Neural cell (in vitro differentiated cells): Measurements from ENCODE around the gene SLC6A3. TPM values are rescaled to one million over a fixed set of nuclear protein-coding genes. Genes with fewer than 3 reads are reported as not detected.

ENCODE experiments used
- H2AFZ ChIP-seq: fragments of 200-600, 300-800 bp; sonication (generic), shearing (Covaris generic); 2 replicates; pipeline ENCODE4 v1.6.0; 2014; ENCODE audit warnings: low read depth, mild to moderate bottlenecking, antibody characterized with exemption, low read length, moderate library complexity
- H3F3A ChIP-seq: fragments of 200-600 bp; shearing (Covaris generic); 2 replicates; pipeline ENCODE4 v1.6.1; 2016; ENCODE audit warnings: mild to moderate bottlenecking, moderate library complexity, mixed read lengths, antibody characterized with exemption, low read length; ENCODE audit not compliant: insufficient read depth, poor library complexity, severe bottlenecking
- H3K27ac ChIP-seq: fragments of 200-600, 300-800 bp; sonication (generic), shearing (Covaris generic); 2 replicates; pipeline ENCODE4 v1.5.1; 2014; ENCODE audit warnings: mild to moderate bottlenecking, low read length, moderate library complexity
- H3K27me3 ChIP-seq: fragments of 300-800, 200-600 bp; sonication (generic), shearing (Covaris generic); 2 replicates; pipeline ENCODE4 v1.6.0; 2014; ENCODE audit warnings: mild to moderate bottlenecking, low read depth, low read length, moderate library complexity; ENCODE audit not compliant: insufficient read depth
- H3K36me3 ChIP-seq: fragments of 300-800, 200-600 bp; sonication (generic), shearing (Covaris generic); 2 replicates; pipeline ENCODE4 v1.5.1; 2014; ENCODE audit warnings: mild to moderate bottlenecking, antibody characterized with exemption, low read length, moderate library complexity; ENCODE audit not compliant: insufficient read depth
- H3K4me2 ChIP-seq: fragments of 300-800, 200-600 bp; sonication (generic), shearing (Covaris generic); 2 replicates; pipeline ENCODE4 v1.6.0; 2014; ENCODE audit warnings: mild to moderate bottlenecking, low read length
- H3K4me3 ChIP-seq: fragments of 300-800, 200-600 bp; sonication (generic), shearing (Covaris generic); 2 replicates; pipeline ENCODE4 v1.5.1; 2014; ENCODE audit warnings: mild to moderate bottlenecking, low read length, moderate library complexity
- H3K79me2 ChIP-seq: fragments of 200-600 bp; shearing (Covaris generic); replicated peaks from 2 replicates; pipeline ENCODE4 v1.6.0; 2014; ENCODE audit warnings: mild to moderate bottlenecking, low read length, moderate library complexity; ENCODE audit not compliant: insufficient read depth
- H3K9ac ChIP-seq: fragments of 300-800, 200-600 bp; sonication (generic), shearing (Covaris generic); 2 replicates; pipeline ENCODE4 v1.6.1; 2016; ENCODE audit warnings: mild to moderate bottlenecking, low read length, mixed read lengths
- H3K9me2 ChIP-seq: fragments of 200-600 bp; shearing (Covaris generic); 2 replicates; pipeline ENCODE4 v1.6.1; 2016; ENCODE audit warnings: mild to moderate bottlenecking, low read length, mixed read lengths; ENCODE audit not compliant: insufficient read depth
- H3K9me3 ChIP-seq: fragments of 200-600, 300-800 bp; sonication (generic), shearing (Covaris generic); 2 replicates; pipeline ENCODE4 v1.6.1; 2016; ENCODE audit warnings: mild to moderate bottlenecking, mixed run types, low read length, moderate library complexity, mixed read lengths
- H4K20me1 ChIP-seq: fragments of 200-600 bp; shearing (Covaris generic); 2 replicates; pipeline ENCODE4 v1.6.1; 2016; ENCODE audit warnings: mild to moderate bottlenecking, mixed run types; ENCODE audit not compliant: insufficient read depth
- EP300 ChIP-seq: fragments of 450-650 bp; conservative IDR thresholded peaks from 2 replicates; pipeline ENCODE4 v1.6.1; 2014; ENCODE audit warnings: antibody characterized with exemption, mild to moderate bottlenecking, moderate library complexity; ENCODE audit not compliant: poor library complexity, severe bottlenecking
- EZH2 ChIP-seq: fragments of 200-600, 300-800 bp; shearing (Covaris generic), sonication (generic); IDR thresholded peaks from 2 replicates; pipeline ENCODE4 v1.6.1; 2014; ENCODE audit warnings: antibody characterized with exemption, low read length, borderline replicate concordance, mild to moderate bottlenecking; ENCODE audit not compliant: insufficient read depth, poor library complexity, severe bottlenecking
- MXI1 ChIP-seq: fragments of 450-650 bp; conservative IDR thresholded peaks from 2 replicates; pipeline ENCODE4 v1.6.1; 2014; ENCODE audit warnings: antibody characterized with exemption, mild to moderate bottlenecking; ENCODE audit not compliant: poor library complexity, severe bottlenecking
- POLR2AphosphoS5 ChIP-seq: IDR thresholded peaks from 2 replicates; pipeline ENCODE4 v1.6.1; 2012
- RAD21 ChIP-seq: fragments of 450-650 bp; conservative IDR thresholded peaks from 2 replicates; pipeline ENCODE4 v1.6.1; 2014; ENCODE audit warnings: antibody characterized with exemption, mild to moderate bottlenecking, moderate library complexity
- SMC3 ChIP-seq: fragments of 450-650 bp; conservative IDR thresholded peaks from 2 replicates; pipeline ENCODE4 v1.6.1; 2014; ENCODE audit warnings: antibody characterized with exemption, mild to moderate bottlenecking, moderate library complexity; ENCODE audit not compliant: poor library complexity
- TAF1 ChIP-seq: IDR thresholded peaks from 2 replicates; pipeline ENCODE4 v1.6.1; 2012; ENCODE audit warnings: low read depth
- polyA plus RNA-seq: library from polyadenylated mRNA; depleted of rRNA; stranded (reverse); fragments of >200 nt; gene quantifications from 2 replicates; pipeline ENCODE4 v1.2.3, GENCODE V29; 2014
- TF ChIP-seq, protein P1 (sequence below): fragments of 450-650 bp; IDR thresholded peaks from 2 replicates; pipeline ENCODE4 v1.5.1; 2014; ENCODE audit warnings: antibody characterized with exemption, mild to moderate bottlenecking, moderate library complexity; ENCODE audit not compliant: poor library complexity, severe bottlenecking
- TF ChIP-seq, protein P2 (sequence below): IDR thresholded peaks from 2 replicates; pipeline ENCODE4 v1.6.1; 2012; ENCODE audit warnings: borderline replicate concordance

SLC6A3 gene
- polyA plus RNA-seq, 1 donor from 2014 or later, result 0.77 TPM

DNA sequence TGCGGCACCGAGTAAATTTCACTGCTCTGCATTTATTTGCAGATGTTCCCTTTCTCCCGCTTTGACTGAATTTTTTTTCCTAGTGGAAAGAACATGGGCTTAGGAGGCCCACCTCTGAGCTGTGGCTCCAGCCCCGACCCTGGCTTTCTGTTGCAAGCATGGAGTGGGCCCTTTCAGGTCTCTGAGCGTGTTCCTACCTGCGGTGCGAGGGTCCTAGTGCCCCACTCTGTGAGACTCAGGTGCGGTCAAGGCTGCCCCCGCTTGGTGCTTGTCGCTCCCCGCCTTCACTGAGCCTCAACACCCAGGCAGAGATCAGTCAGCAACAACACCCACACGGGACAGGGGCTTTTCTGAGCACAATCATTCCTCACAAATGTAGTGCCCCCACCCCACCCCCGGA lies 32.0 kb downstream of the SLC6A3 start:
- Histone ChIP-seq H3K27ac (no peak overlapping the region), H3K27me3 (no peaks in the 10 kb centered on the region), H3K4me2 (no peak overlapping the region), H3K9ac (no peak overlapping the region), H3F3A (no peaks in the 10 kb centered on the region), H3K4me3 (no peak overlapping the region), H3K79me2 (no peaks in the 10 kb centered on the region), H4K20me1 (no peaks in the 10 kb centered on the region), H3K9me3 (no peaks in the 10 kb centered on the region), H3K36me3 (no peaks in the 10 kb centered on the region), H3K9me2 (no peaks in the 10 kb centered on the region), H2AFZ (no peak overlapping the region)
- TF ChIP-seq EZH2 (no peak), MXI1 (no peak), SMC3 (no peak), POLR2AphosphoS5 (no peak), TAF1 (no peak), RAD21 (no peak), EP300 (no peak)
- TF ChIP-seq, protein P1, sequence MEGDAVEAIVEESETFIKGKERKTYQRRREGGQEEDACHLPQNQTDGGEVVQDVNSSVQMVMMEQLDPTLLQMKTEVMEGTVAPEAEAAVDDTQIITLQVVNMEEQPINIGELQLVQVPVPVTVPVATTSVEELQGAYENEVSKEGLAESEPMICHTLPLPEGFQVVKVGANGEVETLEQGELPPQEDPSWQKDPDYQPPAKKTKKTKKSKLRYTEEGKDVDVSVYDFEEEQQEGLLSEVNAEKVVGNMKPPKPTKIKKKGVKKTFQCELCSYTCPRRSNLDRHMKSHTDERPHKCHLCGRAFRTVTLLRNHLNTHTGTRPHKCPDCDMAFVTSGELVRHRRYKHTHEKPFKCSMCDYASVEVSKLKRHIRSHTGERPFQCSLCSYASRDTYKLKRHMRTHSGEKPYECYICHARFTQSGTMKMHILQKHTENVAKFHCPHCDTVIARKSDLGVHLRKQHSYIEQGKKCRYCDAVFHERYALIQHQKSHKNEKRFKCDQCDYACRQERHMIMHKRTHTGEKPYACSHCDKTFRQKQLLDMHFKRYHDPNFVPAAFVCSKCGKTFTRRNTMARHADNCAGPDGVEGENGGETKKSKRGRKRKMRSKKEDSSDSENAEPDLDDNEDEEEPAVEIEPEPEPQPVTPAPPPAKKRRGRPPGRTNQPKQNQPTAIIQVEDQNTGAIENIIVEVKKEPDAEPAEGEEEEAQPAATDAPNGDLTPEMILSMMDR, result no peak
- TF ChIP-seq, protein P2, sequence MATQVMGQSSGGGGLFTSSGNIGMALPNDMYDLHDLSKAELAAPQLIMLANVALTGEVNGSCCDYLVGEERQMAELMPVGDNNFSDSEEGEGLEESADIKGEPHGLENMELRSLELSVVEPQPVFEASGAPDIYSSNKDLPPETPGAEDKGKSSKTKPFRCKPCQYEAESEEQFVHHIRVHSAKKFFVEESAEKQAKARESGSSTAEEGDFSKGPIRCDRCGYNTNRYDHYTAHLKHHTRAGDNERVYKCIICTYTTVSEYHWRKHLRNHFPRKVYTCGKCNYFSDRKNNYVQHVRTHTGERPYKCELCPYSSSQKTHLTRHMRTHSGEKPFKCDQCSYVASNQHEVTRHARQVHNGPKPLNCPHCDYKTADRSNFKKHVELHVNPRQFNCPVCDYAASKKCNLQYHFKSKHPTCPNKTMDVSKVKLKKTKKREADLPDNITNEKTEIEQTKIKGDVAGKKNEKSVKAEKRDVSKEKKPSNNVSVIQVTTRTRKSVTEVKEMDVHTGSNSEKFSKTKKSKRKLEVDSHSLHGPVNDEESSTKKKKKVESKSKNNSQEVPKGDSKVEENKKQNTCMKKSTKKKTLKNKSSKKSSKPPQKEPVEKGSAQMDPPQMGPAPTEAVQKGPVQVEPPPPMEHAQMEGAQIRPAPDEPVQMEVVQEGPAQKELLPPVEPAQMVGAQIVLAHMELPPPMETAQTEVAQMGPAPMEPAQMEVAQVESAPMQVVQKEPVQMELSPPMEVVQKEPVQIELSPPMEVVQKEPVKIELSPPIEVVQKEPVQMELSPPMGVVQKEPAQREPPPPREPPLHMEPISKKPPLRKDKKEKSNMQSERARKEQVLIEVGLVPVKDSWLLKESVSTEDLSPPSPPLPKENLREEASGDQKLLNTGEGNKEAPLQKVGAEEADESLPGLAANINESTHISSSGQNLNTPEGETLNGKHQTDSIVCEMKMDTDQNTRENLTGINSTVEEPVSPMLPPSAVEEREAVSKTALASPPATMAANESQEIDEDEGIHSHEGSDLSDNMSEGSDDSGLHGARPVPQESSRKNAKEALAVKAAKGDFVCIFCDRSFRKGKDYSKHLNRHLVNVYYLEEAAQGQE, result no peak

DNA sequence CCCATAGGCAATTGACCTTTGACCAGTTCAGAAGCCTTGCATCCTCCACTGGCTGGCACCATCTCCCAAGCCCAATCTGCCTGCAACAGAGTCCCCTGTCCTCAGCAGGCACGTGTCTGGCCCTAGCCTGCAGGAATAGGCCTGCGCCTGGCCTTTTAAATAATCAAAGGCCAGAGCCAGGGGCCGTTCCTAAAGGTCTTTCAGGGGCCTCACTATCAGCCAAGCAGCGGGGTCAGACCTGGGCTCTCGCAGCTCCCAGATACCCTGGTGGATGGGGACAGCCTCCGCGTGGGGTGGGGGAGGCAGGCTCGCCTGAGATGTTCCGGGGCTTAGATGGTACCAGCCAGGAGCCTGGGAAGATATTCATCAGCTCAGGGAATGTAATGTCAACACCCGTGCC lies 32.6 kb downstream of the SLC6A3 start:
- no peaks in the 10 kb centered on the region for H3K9me2 ChIP-seq
- H3K4me2 ChIP-seq, result no peak overlapping the region

More for the DNA sequence above, 32.6 kb downstream of the SLC6A3 start:
- H3F3A ChIP-seq, result no peaks in the 10 kb centered on the region
- H3K36me3 ChIP-seq, result no peaks in the 10 kb centered on the region
- no peak overlapping the region for H3K27ac ChIP-seq
- no peaks in the 10 kb centered on the region for H3K27me3 ChIP-seq
- TF ChIP-seq TAF1 (no peak), EZH2 (no peak), SMC3 (no peak), POLR2AphosphoS5 (no peak), RAD21 (no peak), EP300 (no peak), MXI1 (no peak)
- TF ChIP-seq, protein P2, result no peak
- TF ChIP-seq, protein P1, result no peak
- H2AFZ ChIP-seq, result no peak overlapping the region
- no peaks in the 10 kb centered on the region for H3K9me3 ChIP-seq
- H3K4me3 ChIP-seq, result no peak overlapping the region
- no peaks in the 10 kb centered on the region for H4K20me1 ChIP-seq
- H3K79me2 ChIP-seq, result no peaks in the 10 kb centered on the region
- no peak overlapping the region for H3K9ac ChIP-seq
